Liver (tissue), 9 donors: ENCODE measurements around the gene ELL2. TPM values are rescaled to one million over a fixed set of nuclear protein-coding genes. Genes with fewer than 3 reads are reported as not detected.

Source experiments
- DNase-seq: peaks from one replicate; pipeline ENCODE4 v3.0.0-alpha.2; 2017; ENCODE audit warnings: low spot score
- H3K27ac ChIP-seq, 2 donors: one replicate each; pipeline ENCODE4 v1.7.0; 2013; ENCODE audit warnings: inconsistent platforms in 2 of 2, low read length in 2 of 2, control low read depth in 1 of 2, low read depth in 1 of 2, mild to moderate bottlenecking in 1 of 2
- H3K27me3 ChIP-seq, 4 donors: one replicate each; pipeline versions ENCODE4 v1.6.1 to v1.7.0; 2013; ENCODE audit warnings: low read length in 3 of 4, inconsistent platforms in 1 of 4, mild to moderate bottlenecking in 1 of 4, moderate library complexity in 1 of 4; ENCODE audit not compliant: control insufficient read depth in 4 of 4, insufficient read depth in 4 of 4
- H3K36me3 ChIP-seq, 4 donors: one replicate each; pipeline versions ENCODE4 v1.6.1 to v1.7.0; 2013; ENCODE audit warnings: low read length in 3 of 4, mild to moderate bottlenecking in 3 of 4, low read depth in 1 of 4, moderate library complexity in 1 of 4; ENCODE audit not compliant: control insufficient read depth in 4 of 4, insufficient read depth in 3 of 4
- H3K4me1 ChIP-seq, 4 donors: one replicate each; pipeline versions ENCODE4 v1.6.1 to v1.7.0; 2013; ENCODE audit warnings: low read length in 3 of 4, mild to moderate bottlenecking in 3 of 4, moderate library complexity in 1 of 4; ENCODE audit not compliant: control insufficient read depth in 4 of 4, insufficient read depth in 4 of 4
- H3K4me3 ChIP-seq, 3 donors: one replicate each; pipeline versions ENCODE4 v1.6.1 to v1.7.0; 2013; ENCODE audit warnings: low read length in 3 of 3, control low read depth in 1 of 3, low read depth in 1 of 3, mild to moderate bottlenecking in 1 of 3
- H3K9ac ChIP-seq, 2 donors: one replicate each; pipeline ENCODE4 v1.7.0; 2013; ENCODE audit warnings: low read length in 2 of 2, mild to moderate bottlenecking in 2 of 2, moderate library complexity in 2 of 2, control low read depth in 1 of 2, low read depth in 1 of 2
- H3K9me3 ChIP-seq, 4 donors: one replicate each; pipeline versions ENCODE4 v1.6.1 to v1.7.0; 2013; ENCODE audit warnings: low read length in 3 of 4; ENCODE audit not compliant: control insufficient read depth in 4 of 4
- EGR1 ChIP-seq, 2 donors: IDR thresholded peaks; 2 replicates each; pipeline ENCODE4 v1.6.1; 2016 to 2018; ENCODE audit warnings: antibody characterized with exemption in 2 of 2, low read depth in 2 of 2
- FOXA1 ChIP-seq: IDR thresholded peaks from 2 replicates; pipeline ENCODE4 v1.6.1; 2016; ENCODE audit warnings: antibody characterized with exemption
- GABPA ChIP-seq, 2 donors: IDR thresholded peaks in 1 of 2; conservative IDR thresholded peaks in 1 of 2; 2 replicates each; pipeline ENCODE4 v1.6.1; 2016; ENCODE audit warnings: antibody characterized with exemption in 2 of 2, mild to moderate bottlenecking in 1 of 2, moderate library complexity in 1 of 2
- HNF4A ChIP-seq, 2 donors: conservative IDR thresholded peaks; 2 replicates each; pipeline ENCODE4 v1.6.1; 2016; ENCODE audit warnings: antibody characterized with exemption in 2 of 2, mild to moderate bottlenecking in 2 of 2
- HNF4G ChIP-seq: IDR thresholded peaks from 2 replicates; pipeline ENCODE4 v1.6.1; 2016; ENCODE audit warnings: antibody characterized with exemption
- JUND ChIP-seq, 2 donors: IDR thresholded peaks; 2 replicates each; pipeline ENCODE4 v1.6.1; 2016; ENCODE audit warnings: antibody characterized with exemption in 2 of 2
- MAX ChIP-seq: IDR thresholded peaks from 2 replicates; pipeline ENCODE4 v1.6.1; 2016; ENCODE audit warnings: antibody characterized with exemption
- NR2F2 ChIP-seq: IDR thresholded peaks from 2 replicates; pipeline ENCODE4 v1.6.1; 2016; ENCODE audit warnings: antibody characterized with exemption
- RAD21 ChIP-seq, 2 donors: IDR thresholded peaks; 2 replicates each; pipeline ENCODE4 v1.6.1; 2016; ENCODE audit warnings: antibody characterized with exemption in 2 of 2, mild to moderate bottlenecking in 2 of 2
- RXRA ChIP-seq, 2 donors: IDR thresholded peaks; 2 replicates each; pipeline ENCODE4 v1.6.1; 2017 to 2018; ENCODE audit warnings: antibody characterized with exemption in 2 of 2, mild to moderate bottlenecking in 1 of 2
- TAF1 ChIP-seq: conservative IDR thresholded peaks from 2 replicates; pipeline ENCODE4 v1.6.1; 2016; ENCODE audit warnings: antibody characterized with exemption, mild to moderate bottlenecking
- YY1 ChIP-seq: IDR thresholded peaks from 2 replicates; pipeline ENCODE4 v1.6.1; 2016; ENCODE audit warnings: antibody characterized with exemption, mild to moderate bottlenecking
- ZBTB33 ChIP-seq: IDR thresholded peaks from 2 replicates; pipeline ENCODE4 v1.6.1; 2016; ENCODE audit warnings: antibody characterized with exemption
- WGBS: extraction: QIAGEN DNeasy Blood & Tissue Kit; methylation state at CpG from one replicate; pipeline ENCODE4 v1.1.7; 2013; 5-methylcytosine and 5-hydroxymethylcytosine counted together
- polyA plus RNA-seq, 2 donors: library from polyadenylated mRNA; stranded (reverse) in 1 of 2; unstranded in 1 of 2; fragments of 200-250 nt in 1 of 2; fragments of >200 nt in 1 of 2; fragmentation: Nextera tagmentation in 1 of 2; extraction: Ambion mirVana in 1 of 2; gene quantifications; one replicate each; pipeline versions ENCODE4 v1.2.1 to v1.2.3, GENCODE V29; 2013 to 2015
- total RNA-seq, 2 donors: library from RNA; depleted of rRNA; stranded (reverse); fragments of >200 nt; gene quantifications; one replicate each; pipeline ENCODE4 v1.2.3, GENCODE V29; 2014
- TF ChIP-seq, protein P1 (sequence below): IDR thresholded peaks from 2 replicates; pipeline ENCODE4 v1.6.1; 2016; ENCODE audit warnings: antibody characterized with exemption, mild to moderate bottlenecking
- TF ChIP-seq, protein P2 (sequence below): IDR thresholded peaks from 2 replicates; pipeline ENCODE4 v1.6.1; 2016; ENCODE audit warnings: antibody characterized with exemption
- donor health status: healthy.
- donor health status: healthy.
- donor health status: healthy.
- donor health status: healthy.
- donor health status: healthy.

ELL2 gene
- total and polyA plus RNA-seq, 4 donors = 21.0 to 64.5 (median 45.9) TPM

GRCh38 chr5:95883185-95884016 is 78.2 kb downstream of the ELL2 start:
- Histone ChIP-seq H3K9me3 (no peaks in the 10 kb centered on the region), H3K27ac (peak overlapping the region; percentile 31 to 62), H3K4me1 (peaks cover 15 to 35% (median 18%) of the 10 kb centered on the region in 4 donors), H3K4me3 (no peak overlapping the region), H3K27me3 (no peaks in the 10 kb centered on the region), H3K36me3 (peaks cover 0 to 10% (median 9%) of the 10 kb centered on the region in 4 donors), H3K9ac (no peak overlapping the region)
- no peak for TF ChIP-seq NR2F2
- peak in 1 of 2 donors; percentile 10 for TF ChIP-seq JUND (IDR thresholded peaks at IDR 0.05)
- DNase-seq = no peak
- 86% methylated on average over 4 of the region's 4 CpGs for WGBS

DNA sequence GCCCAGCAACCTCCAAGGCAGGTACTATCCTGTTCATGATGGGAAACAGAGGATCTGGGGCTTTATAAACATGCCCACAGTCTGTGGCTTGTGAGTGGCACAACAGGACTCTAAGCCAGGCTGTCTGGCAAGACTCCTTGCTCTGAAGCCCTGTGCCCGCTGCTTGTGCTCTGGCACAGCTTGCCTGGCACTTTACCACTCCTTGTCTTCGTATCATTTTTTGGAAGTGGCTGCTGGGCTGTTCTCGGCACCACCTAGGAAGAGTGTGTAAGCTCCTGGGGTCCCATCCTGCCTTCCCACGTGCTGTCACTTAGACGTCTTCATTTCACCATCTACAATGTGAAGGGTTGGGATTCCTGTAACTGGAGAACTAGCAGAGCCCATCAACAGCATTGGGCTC is 79.8 kb downstream of the ELL2 start:
- DNase-seq = no peak
- TF ChIP-seq RAD21 (IDR thresholded peaks at IDR 0.05) (peak in 1 of 2 donors; percentile 4), HNF4G (no peak), JUND (IDR thresholded peaks at IDR 0.05) (no peak), YY1 (no peak), EGR1 (IDR thresholded peaks at IDR 0.05; ENCODE audit: low read depth in 2 of 2) (no peak), HNF4A (conservative IDR thresholded peaks at IDR 0.05) (no peak)
- TF ChIP-seq, protein P1, sequence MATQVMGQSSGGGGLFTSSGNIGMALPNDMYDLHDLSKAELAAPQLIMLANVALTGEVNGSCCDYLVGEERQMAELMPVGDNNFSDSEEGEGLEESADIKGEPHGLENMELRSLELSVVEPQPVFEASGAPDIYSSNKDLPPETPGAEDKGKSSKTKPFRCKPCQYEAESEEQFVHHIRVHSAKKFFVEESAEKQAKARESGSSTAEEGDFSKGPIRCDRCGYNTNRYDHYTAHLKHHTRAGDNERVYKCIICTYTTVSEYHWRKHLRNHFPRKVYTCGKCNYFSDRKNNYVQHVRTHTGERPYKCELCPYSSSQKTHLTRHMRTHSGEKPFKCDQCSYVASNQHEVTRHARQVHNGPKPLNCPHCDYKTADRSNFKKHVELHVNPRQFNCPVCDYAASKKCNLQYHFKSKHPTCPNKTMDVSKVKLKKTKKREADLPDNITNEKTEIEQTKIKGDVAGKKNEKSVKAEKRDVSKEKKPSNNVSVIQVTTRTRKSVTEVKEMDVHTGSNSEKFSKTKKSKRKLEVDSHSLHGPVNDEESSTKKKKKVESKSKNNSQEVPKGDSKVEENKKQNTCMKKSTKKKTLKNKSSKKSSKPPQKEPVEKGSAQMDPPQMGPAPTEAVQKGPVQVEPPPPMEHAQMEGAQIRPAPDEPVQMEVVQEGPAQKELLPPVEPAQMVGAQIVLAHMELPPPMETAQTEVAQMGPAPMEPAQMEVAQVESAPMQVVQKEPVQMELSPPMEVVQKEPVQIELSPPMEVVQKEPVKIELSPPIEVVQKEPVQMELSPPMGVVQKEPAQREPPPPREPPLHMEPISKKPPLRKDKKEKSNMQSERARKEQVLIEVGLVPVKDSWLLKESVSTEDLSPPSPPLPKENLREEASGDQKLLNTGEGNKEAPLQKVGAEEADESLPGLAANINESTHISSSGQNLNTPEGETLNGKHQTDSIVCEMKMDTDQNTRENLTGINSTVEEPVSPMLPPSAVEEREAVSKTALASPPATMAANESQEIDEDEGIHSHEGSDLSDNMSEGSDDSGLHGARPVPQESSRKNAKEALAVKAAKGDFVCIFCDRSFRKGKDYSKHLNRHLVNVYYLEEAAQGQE = no peak

DNA sequence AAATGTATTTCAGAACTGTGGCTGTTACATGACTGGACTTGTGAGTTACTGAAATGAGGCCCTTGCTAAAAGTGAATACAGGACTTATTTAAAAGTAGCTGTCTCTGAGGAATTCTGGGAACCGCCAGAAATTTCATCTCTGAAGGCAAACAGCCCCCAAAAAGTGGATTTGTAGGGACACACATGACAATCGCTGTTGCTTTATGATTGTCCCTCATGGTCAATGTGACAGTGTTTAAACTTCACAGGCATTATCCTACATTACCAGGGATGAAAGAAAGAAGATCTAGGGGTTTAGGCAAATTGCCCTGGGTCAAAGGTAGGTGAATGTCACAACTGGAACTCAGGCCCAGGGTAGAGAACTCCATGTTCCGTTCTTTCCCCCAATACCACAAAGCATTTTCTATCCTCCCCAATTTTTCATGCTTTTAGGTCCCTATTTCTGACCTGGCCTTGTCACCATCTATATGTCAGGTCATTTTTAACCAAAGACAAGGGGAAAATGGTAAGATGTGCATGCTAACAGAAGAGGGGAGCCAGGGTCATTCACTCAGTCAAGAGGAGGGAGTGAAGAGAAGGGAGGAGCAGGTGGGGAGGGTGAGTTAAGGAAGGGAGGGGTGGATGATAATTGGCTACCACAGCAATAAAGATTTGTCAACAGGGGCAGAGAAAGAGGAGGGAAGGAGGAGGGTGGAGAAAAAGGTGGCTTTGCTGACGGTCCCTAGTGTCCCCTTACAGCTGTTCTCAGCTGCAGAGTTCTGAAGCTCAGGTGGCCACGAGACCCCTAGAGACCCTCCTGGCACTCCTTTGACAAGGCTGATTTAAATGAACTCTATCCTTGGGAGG is 81.3 kb downstream of the ELL2 start:
- 72% methylated on average over 5 of the region's 5 CpGs for WGBS
- DNase-seq = no peak
- Histone ChIP-seq H3K9me3 (no peaks in the 10 kb centered on the region), H3K9ac (no peak overlapping the region), H3K27ac (peak overlapping the region; percentile 60 to 73), H3K4me1 (peaks cover 15 to 50% (median 24%) of the 10 kb centered on the region in 4 donors), H3K4me3 (no peak overlapping the region), H3K27me3 (no peaks in the 10 kb centered on the region), H3K36me3 (no peaks in the 10 kb centered on the region)
- TF ChIP-seq JUND (IDR thresholded peaks at IDR 0.05) (peak in 1 of 2 donors; percentile 32), MAX (no peak), YY1 (no peak), HNF4A (conservative IDR thresholded peaks at IDR 0.05) (peak; percentile 47 to 61), RAD21 (IDR thresholded peaks at IDR 0.05) (no peak), RXRA (IDR thresholded peaks at IDR 0.05) (peak in 1 of 2 donors; percentile 51), ZBTB33 (no peak), GABPA (IDR thresholded peaks at IDR 0.05 in 1 of 2, conservative IDR thresholded peaks at IDR 0.05 in 1 of 2) (no peak), HNF4G (peak; percentile 62), FOXA1 (no peak), TAF1 (no peak), EGR1 (IDR thresholded peaks at IDR 0.05; ENCODE audit: low read depth in 2 of 2) (no peak)
- TF ChIP-seq, protein P2, sequence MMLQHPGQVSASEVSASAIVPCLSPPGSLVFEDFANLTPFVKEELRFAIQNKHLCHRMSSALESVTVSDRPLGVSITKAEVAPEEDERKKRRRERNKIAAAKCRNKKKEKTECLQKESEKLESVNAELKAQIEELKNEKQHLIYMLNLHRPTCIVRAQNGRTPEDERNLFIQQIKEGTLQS = no peak

More for the DNA sequence above, 79.8 kb downstream of the ELL2 start:
- H3K36me3 ChIP-seq = peaks cover 0 to 7% (median 4%) of the 10 kb centered on the region in 4 donors
- no peaks in the 10 kb centered on the region for H3K27me3 ChIP-seq
- WGBS = 66% methylated on average over 5 of the region's 5 CpGs
- peaks cover 15 to 43% (median 23%) of the 10 kb centered on the region in 4 donors for H3K4me1 ChIP-seq
- peak overlapping the region; percentile 49 to 72 for H3K27ac ChIP-seq
- H3K4me3 ChIP-seq = no peak overlapping the region
- no peaks in the 10 kb centered on the region for H3K9me3 ChIP-seq
- H3K9ac ChIP-seq = no peak overlapping the region
